HEK293 (cell line): ENCODE data around the gene NHLRC3.

Experiments
- ZBTB7A ChIP-seq: fragments of 450-650 bp; formaldehyde crosslinking; IDR thresholded peaks from 2 replicates; pipeline ENCODE4 v1.5.1; 2016; ENCODE audit warnings: low read depth, missing biosample characterization, missing genetic modification characterization
- ZFP37 ChIP-seq: fragments of 450-650 bp; formaldehyde crosslinking; IDR thresholded peaks from 2 replicates; pipeline ENCODE4 v1.5.1; 2016; ENCODE audit warnings: missing biosample characterization, missing genetic modification characterization
- ZNF114 ChIP-seq: fragments of 450-650 bp; formaldehyde crosslinking; IDR thresholded peaks from 2 replicates; pipeline ENCODE4 v1.5.0; 2017; ENCODE audit warnings: missing biosample characterization, missing genetic modification characterization
- ZNF138 ChIP-seq: fragments of 450-650 bp; formaldehyde crosslinking; IDR thresholded peaks from 2 replicates; pipeline ENCODE4 v1.5.1; 2016; ENCODE audit warnings: missing biosample characterization, missing genetic modification characterization, borderline replicate concordance
- ZNF214 ChIP-seq: fragments of 450-650 bp; formaldehyde crosslinking; IDR thresholded peaks from 2 replicates; pipeline ENCODE4 v1.5.1; 2017; ENCODE audit warnings: missing biosample characterization, mild to moderate bottlenecking, missing genetic modification characterization, borderline replicate concordance
- ZNF302 ChIP-seq: fragments of 450-650 bp; formaldehyde crosslinking; IDR thresholded peaks from 2 replicates; pipeline ENCODE4 v1.5.1; 2016; ENCODE audit warnings: missing biosample characterization, missing genetic modification characterization, low read depth
- ZNF423 ChIP-seq: fragments of 450-650 bp; formaldehyde crosslinking; IDR thresholded peaks from 2 replicates; pipeline ENCODE4 v1.5.1; 2016; ENCODE audit warnings: missing biosample characterization, missing genetic modification characterization
- ZNF558 ChIP-seq: fragments of 450-650 bp; formaldehyde crosslinking; IDR thresholded peaks from 2 replicates; pipeline ENCODE4 v1.5.1; 2016; ENCODE audit warnings: missing biosample characterization, missing genetic modification characterization
- ZNF677 ChIP-seq: fragments of 450-650 bp; IDR thresholded peaks from 2 replicates; pipeline ENCODE4 v1.5.0; 2018; ENCODE audit warnings: missing biosample characterization, mild to moderate bottlenecking, missing genetic modification characterization, moderate library complexity
- TF ChIP-seq, protein P1 (sequence below): fragments of 450-650 bp; formaldehyde crosslinking; IDR thresholded peaks from 2 replicates; pipeline ENCODE4 v1.5.1; 2016; ENCODE audit warnings: missing biosample characterization, missing genetic modification characterization
- TF ChIP-seq, protein P2 (sequence below): fragments of 450-650 bp; formaldehyde crosslinking; conservative IDR thresholded peaks from 2 replicates; pipeline ENCODE4 v1.5.1; 2016; ENCODE audit warnings: low read depth, missing biosample characterization, missing genetic modification characterization
- TF ChIP-seq, protein P3 (sequence below): fragments of 450-650 bp; formaldehyde crosslinking; IDR thresholded peaks from 2 replicates; pipeline ENCODE4 v1.5.1; 2016; ENCODE audit warnings: missing biosample characterization, missing genetic modification characterization, borderline replicate concordance
- TF ChIP-seq, protein P4 (sequence below): fragments of 450-650 bp; formaldehyde crosslinking; IDR thresholded peaks from 2 replicates; pipeline ENCODE4 v1.5.1; 2016; ENCODE audit warnings: missing biosample characterization, missing genetic modification characterization
- TF ChIP-seq, protein P5 (sequence below): fragments of 450-650 bp; formaldehyde crosslinking; conservative IDR thresholded peaks from 2 replicates; pipeline ENCODE4 v1.5.1; 2016; ENCODE audit warnings: low read depth, missing biosample characterization, missing genetic modification characterization

DNA sequence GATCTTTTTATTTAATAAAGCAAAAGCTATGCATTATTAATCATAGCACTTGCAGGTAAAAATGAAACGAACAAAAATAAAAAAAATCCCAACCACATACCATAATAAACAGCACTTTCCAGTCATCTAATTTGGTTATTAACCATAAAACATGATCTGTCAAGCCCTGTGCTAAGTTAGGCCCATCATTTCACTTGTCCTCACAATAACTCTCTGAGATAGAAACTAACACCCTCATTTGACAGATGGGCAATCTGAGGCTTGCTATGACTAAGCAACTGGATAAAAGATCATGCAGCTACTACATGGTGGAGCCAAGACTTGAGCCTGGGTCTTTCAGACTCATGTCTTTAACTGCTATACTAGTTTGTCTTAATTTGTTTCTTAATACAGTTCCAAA is 22.2 kb upstream of the NHLRC3 start:
- TF ChIP-seq, protein P1, sequence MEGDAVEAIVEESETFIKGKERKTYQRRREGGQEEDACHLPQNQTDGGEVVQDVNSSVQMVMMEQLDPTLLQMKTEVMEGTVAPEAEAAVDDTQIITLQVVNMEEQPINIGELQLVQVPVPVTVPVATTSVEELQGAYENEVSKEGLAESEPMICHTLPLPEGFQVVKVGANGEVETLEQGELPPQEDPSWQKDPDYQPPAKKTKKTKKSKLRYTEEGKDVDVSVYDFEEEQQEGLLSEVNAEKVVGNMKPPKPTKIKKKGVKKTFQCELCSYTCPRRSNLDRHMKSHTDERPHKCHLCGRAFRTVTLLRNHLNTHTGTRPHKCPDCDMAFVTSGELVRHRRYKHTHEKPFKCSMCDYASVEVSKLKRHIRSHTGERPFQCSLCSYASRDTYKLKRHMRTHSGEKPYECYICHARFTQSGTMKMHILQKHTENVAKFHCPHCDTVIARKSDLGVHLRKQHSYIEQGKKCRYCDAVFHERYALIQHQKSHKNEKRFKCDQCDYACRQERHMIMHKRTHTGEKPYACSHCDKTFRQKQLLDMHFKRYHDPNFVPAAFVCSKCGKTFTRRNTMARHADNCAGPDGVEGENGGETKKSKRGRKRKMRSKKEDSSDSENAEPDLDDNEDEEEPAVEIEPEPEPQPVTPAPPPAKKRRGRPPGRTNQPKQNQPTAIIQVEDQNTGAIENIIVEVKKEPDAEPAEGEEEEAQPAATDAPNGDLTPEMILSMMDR (tag by site-specific recombination) = no peak
- TF ChIP-seq ZFP37 (tag by site-specific recombination) (no peak), ZNF114 (tag by site-specific recombination) (no peak), ZNF558 (no peak), ZBTB7A (tag by site-specific recombination) (no peak), ZNF423 (tag by site-specific recombination) (no peak), ZNF677 (tag by site-specific recombination) (no peak), ZNF214 (tag by site-specific recombination) (no peak), ZNF138 (tag by site-specific recombination) (no peak), ZNF302 (no peak)
- TF ChIP-seq, protein P2, sequence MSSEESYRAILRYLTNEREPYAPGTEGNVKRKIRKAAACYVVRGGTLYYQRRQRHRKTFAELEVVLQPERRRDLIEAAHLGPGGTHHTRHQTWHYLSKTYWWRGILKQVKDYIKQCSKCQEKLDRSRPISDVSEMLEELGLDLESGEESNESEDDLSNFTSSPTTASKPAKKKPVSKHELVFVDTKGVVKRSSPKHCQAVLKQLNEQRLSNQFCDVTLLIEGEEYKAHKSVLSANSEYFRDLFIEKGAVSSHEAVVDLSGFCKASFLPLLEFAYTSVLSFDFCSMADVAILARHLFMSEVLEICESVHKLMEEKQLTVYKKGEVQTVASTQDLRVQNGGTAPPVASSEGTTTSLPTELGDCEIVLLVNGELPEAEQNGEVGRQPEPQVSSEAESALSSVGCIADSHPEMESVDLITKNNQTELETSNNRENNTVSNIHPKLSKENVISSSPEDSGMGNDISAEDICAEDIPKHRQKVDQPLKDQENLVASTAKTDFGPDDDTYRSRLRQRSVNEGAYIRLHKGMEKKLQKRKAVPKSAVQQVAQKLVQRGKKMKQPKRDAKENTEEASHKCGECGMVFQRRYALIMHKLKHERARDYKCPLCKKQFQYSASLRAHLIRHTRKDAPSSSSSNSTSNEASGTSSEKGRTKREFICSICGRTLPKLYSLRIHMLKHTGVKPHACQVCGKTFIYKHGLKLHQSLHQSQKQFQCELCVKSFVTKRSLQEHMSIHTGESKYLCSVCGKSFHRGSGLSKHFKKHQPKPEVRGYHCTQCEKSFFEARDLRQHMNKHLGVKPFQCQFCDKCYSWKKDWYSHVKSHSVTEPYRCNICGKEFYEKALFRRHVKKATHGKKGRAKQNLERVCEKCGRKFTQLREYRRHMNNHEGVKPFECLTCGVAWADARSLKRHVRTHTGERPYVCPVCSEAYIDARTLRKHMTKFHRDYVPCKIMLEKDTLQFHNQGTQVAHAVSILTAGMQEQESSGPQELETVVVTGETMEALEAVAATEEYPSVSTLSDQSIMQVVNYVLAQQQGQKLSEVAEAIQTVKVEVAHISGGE (tag by site-specific recombination) = no peak
- TF ChIP-seq, protein P3, sequence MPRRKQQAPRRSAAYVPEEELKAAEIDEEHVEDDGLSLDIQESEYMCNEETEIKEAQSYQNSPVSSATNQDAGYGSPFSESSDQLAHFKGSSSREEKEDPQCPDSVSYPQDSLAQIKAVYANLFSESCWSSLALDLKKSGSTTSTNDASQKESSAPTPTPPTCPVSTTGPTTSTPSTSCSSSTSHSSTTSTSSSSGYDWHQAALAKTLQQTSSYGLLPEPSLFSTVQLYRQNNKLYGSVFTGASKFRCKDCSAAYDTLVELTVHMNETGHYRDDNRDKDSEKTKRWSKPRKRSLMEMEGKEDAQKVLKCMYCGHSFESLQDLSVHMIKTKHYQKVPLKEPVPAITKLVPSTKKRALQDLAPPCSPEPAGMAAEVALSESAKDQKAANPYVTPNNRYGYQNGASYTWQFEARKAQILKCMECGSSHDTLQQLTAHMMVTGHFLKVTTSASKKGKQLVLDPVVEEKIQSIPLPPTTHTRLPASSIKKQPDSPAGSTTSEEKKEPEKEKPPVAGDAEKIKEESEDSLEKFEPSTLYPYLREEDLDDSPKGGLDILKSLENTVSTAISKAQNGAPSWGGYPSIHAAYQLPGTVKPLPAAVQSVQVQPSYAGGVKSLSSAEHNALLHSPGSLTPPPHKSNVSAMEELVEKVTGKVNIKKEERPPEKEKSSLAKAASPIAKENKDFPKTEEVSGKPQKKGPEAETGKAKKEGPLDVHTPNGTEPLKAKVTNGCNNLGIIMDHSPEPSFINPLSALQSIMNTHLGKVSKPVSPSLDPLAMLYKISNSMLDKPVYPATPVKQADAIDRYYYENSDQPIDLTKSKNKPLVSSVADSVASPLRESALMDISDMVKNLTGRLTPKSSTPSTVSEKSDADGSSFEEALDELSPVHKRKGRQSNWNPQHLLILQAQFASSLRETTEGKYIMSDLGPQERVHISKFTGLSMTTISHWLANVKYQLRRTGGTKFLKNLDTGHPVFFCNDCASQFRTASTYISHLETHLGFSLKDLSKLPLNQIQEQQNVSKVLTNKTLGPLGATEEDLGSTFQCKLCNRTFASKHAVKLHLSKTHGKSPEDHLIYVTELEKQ (tag by site-specific recombination) = no peak
- TF ChIP-seq, protein P4, sequence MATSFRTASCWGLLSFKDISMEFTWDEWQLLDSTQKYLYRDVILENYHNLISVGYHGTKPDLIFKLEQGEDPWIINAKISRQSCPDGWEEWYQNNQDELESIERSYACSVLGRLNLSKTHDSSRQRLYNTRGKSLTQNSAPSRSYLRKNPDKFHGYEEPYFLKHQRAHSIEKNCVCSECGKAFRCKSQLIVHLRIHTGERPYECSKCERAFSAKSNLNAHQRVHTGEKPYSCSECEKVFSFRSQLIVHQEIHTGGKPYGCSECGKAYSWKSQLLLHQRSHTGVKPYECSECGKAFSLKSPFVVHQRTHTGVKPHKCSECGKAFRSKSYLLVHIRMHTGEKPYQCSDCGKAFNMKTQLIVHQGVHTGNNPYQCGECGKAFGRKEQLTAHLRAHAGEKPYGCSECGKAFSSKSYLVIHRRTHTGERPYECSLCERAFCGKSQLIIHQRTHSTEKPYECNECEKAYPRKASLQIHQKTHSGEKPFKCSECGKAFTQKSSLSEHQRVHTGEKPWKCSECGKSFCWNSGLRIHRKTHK (tag by site-specific recombination) = no peak
- TF ChIP-seq, protein P5, sequence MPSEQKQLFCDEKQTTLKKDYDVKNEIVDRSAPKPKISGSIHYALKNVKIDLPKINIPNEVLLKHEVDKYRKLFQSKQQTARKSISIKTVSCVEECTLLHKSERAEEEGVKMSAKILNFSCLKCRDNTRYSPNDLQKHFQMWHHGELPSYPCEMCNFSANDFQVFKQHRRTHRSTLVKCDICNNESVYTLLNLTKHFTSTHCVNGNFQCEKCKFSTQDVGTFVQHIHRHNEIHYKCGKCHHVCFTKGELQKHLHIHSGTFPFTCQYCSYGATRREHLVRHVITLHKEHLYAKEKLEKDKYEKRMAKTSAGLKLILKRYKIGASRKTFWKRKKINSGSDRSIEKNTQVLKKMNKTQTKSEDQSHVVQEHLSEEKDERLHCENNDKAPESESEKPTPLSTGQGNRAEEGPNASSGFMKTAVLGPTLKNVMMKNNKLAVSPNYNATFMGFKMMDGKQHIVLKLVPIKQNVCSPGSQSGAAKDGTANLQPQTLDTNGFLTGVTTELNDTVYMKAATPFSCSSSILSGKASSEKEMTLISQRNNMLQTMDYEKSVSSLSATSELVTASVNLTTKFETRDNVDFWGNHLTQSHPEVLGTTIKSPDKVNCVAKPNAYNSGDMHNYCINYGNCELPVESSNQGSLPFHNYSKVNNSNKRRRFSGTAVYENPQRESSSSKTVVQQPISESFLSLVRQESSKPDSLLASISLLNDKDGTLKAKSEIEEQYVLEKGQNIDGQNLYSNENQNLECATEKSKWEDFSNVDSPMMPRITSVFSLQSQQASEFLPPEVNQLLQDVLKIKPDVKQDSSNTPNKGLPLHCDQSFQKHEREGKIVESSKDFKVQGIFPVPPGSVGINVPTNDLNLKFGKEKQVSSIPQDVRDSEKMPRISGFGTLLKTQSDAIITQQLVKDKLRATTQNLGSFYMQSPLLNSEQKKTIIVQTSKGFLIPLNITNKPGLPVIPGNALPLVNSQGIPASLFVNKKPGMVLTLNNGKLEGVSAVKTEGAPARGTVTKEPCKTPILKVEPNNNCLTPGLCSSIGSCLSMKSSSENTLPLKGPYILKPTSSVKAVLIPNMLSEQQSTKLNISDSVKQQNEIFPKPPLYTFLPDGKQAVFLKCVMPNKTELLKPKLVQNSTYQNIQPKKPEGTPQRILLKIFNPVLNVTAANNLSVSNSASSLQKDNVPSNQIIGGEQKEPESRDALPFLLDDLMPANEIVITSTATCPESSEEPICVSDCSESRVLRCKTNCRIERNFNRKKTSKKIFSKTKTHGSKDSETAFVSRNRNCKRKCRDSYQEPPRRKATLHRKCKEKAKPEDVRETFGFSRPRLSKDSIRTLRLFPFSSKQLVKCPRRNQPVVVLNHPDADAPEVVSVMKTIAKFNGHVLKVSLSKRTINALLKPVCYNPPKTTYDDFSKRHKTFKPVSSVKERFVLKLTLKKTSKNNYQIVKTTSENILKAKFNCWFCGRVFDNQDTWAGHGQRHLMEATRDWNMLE (tag by site-specific recombination) = no peak
